Activated T-cell treated with anti-CD3 and anti-CD28 coated beads, Interleukin-2, amount 50 U/mL, for 4 hours (primary cell): ENCODE results near the gene ARSG. TPM values are rescaled to one million over a fixed set of nuclear protein-coding genes. Genes with fewer than 3 reads are reported as not detected.
"Not testable (repeated sequence)": the region's sequence is repeated elsewhere in the genome, so short reads cannot be mapped to it uniquely, and the experiment has no call there.

Source experiments
- ATAC-seq, 2 donors: fragments of 200-7000 bp; cut with Tn5 transposase; one replicate each; pipeline ENCODE4 v1.10.0; 2021
- DNase-seq: peaks from one replicate; pipeline ENCODE4 v3.0.0-alpha.2; 2020
- H3K27me3 Mint-ChIP-seq: one replicate; pipeline ENCODE4 v1.8.0; 2021; ENCODE audit warnings: low read depth, mixed read lengths
- H3K36me3 Mint-ChIP-seq: one replicate; pipeline ENCODE4 v1.8.0; 2022; ENCODE audit warnings: mixed read lengths; ENCODE audit not compliant: insufficient read depth
- H3K4me1 Mint-ChIP-seq: one replicate; pipeline ENCODE4 v1.8.0; 2021; ENCODE audit warnings: low read depth, mixed read lengths
- H3K4me3 Mint-ChIP-seq: one replicate; pipeline ENCODE4 v1.8.0; 2021; ENCODE audit warnings: mild to moderate bottlenecking, moderate library complexity, mixed read lengths
- H3K9me3 Mint-ChIP-seq: one replicate; pipeline ENCODE4 v1.8.0; 2021; ENCODE audit warnings: mixed read lengths
- total RNA-seq, 3 donors: library from RNA; stranded (reverse); gene quantifications; one replicate each; pipeline ENCODE4 v1.2.1, GENCODE V29; 2021

The ARSG gene
- total RNA-seq, 3 donors from 2014 or later: 3.2 to 4.6 (median 4.5) TPM

GRCh38 chr17:68349157-68349556, 57.9 kb downstream of the ARSG start:
- peak; percentile 56 to 58 for ATAC-seq
- Mint-ChIP-seq H3K36me3 (no peaks in the 10 kb centered on the region), H3K27me3 (no peaks in the 10 kb centered on the region), H3K9me3 (no peaks in the 10 kb centered on the region), H3K4me1 (peaks cover 82% of the 10 kb centered on the region), H3K4me3 (peak overlapping the region; percentile 5)
- no peak for DNase-seq

GRCh38 chr17:68351395-68351794, 60.1 kb downstream of the ARSG start:
- H3K36me3 Mint-ChIP-seq: no peaks in the 10 kb centered on the region
- no peaks in the 10 kb centered on the region for H3K9me3 Mint-ChIP-seq
- H3K27me3 Mint-ChIP-seq: no peaks in the 10 kb centered on the region
- DNase-seq: no peak
- H3K4me1 Mint-ChIP-seq: peaks cover 79% of the 10 kb centered on the region
- H3K4me3 Mint-ChIP-seq: no peak overlapping the region
- no peak for ATAC-seq

- H3K4me1 Mint-ChIP-seq: peaks cover 79% of the 10 kb centered on the region
- H3K27me3 Mint-ChIP-seq: no peaks in the 10 kb centered on the region
- DNase-seq: no peak
- H3K4me3 Mint-ChIP-seq: no peak overlapping the region
- H3K9me3 Mint-ChIP-seq: no peaks in the 10 kb centered on the region
- ATAC-seq: no peak
- H3K36me3 Mint-ChIP-seq: no peaks in the 10 kb centered on the region
These were observed 60.7 kb downstream of the ARSG start for GRCh38 chr17:68352041-68352440.

- peaks cover 79% of the 10 kb centered on the region for H3K4me1 Mint-ChIP-seq
- ATAC-seq, H3K9me3 Mint-ChIP-seq, H3K27me3 Mint-ChIP-seq, DNase-seq, H3K4me3 Mint-ChIP-seq, H3K36me3 Mint-ChIP-seq: not testable (repeated sequence)
These were observed 61.4 kb downstream of the ARSG start for GRCh38 chr17:68352671-68353070.

DNA sequence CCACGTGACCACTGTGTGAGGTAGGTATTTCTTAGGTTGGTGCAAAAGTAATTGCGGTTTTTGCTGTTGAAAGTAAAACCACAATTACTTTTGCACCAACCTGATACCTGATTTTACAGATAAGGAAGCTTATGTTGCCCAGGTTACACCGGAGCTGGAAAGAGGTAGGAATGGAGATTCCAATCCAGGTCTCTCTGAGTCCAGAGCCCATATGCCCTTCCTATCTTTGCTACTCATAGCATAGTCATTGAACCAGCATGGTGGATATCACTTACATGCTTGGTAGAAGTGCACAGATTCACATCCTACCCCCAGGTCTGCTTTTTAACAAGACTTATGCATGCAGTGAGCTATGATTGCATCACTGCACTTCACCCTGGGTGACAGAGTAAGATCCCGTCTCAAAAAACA, 61.8 kb downstream of the ARSG start:
- no peak for DNase-seq
- no peak for ATAC-seq
- Mint-ChIP-seq H3K9me3 (no peaks in the 10 kb centered on the region), H3K4me3 (no peak overlapping the region), H3K27me3 (no peaks in the 10 kb centered on the region), H3K36me3 (no peaks in the 10 kb centered on the region), H3K4me1 (peaks cover 77% of the 10 kb centered on the region)

GRCh38 chr17:68354311-68354710, 63.0 kb downstream of the ARSG start:
- H3K36me3 Mint-ChIP-seq, ATAC-seq, DNase-seq, H3K9me3 Mint-ChIP-seq, H3K27me3 Mint-ChIP-seq, H3K4me3 Mint-ChIP-seq: not testable (repeated sequence)
- peaks cover 67% of the 10 kb centered on the region for H3K4me1 Mint-ChIP-seq

DNA sequence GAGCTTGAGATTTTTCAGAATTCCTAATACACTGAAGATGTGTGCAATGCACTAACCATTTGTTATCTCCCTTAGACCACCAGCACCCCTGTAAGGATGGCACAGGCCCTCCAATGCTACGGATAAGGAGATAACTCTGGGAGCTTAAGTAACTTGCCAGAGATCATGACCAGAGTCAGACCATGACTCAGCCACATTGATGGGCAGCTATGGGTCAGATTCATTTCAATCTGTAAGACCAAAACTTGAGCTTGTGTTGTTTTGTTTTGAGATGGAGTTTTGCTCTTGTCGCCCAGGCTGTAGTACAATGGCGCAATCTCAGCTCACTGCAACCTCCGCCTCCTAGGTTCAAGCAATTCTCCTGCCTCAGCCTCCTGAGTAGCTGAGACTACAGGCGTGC, 63.8 kb downstream of the ARSG start:
- not testable (repeated sequence) for H3K36me3 Mint-ChIP-seq, ATAC-seq, DNase-seq, H3K4me3 Mint-ChIP-seq, H3K27me3 Mint-ChIP-seq, H3K9me3 Mint-ChIP-seq
- peaks cover 62% of the 10 kb centered on the region for H3K4me1 Mint-ChIP-seq

GRCh38 chr17:68356520-68356919, 65.2 kb downstream of the ARSG start:
- no peaks in the 10 kb centered on the region for H3K27me3 Mint-ChIP-seq
- H3K4me1 Mint-ChIP-seq: peaks cover 56% of the 10 kb centered on the region
- H3K9me3 Mint-ChIP-seq: no peaks in the 10 kb centered on the region
- peak; percentile 100 for ATAC-seq
- peaks cover 2% of the 10 kb centered on the region for H3K36me3 Mint-ChIP-seq
- peak; percentile 53 for DNase-seq
- peak overlapping the region; percentile 48 for H3K4me3 Mint-ChIP-seq

DNA sequence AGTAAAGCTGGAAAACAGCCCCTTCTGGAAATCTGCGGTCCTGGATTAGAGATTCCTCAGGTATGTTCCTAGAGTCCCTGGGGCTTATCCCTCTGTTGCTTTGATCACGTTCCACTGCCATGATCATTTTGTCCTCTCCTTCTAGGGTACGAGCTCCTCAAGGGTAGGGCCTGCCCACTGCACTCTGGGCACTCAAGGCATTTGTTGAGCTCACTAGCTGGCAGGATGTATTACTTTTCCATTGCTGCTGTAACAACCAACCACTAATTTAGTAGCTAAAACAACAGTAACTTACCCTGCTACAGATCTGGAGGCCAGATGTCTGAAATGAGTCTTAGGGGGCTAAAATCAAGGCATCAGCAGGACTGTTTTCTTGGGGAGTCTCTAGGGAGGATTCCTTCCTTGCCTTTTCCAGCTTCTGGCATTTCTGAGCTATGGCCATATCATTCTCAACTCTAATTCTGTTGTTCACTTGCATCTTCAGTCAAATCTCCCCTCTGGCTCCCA, 65.7 kb downstream of the ARSG start:
- no peaks in the 10 kb centered on the region for H3K27me3 Mint-ChIP-seq
- DNase-seq (no peak), ATAC-seq (peak; percentile 8)
- H3K36me3 Mint-ChIP-seq: peaks cover 2% of the 10 kb centered on the region
- H3K4me3 Mint-ChIP-seq: peak overlapping the region; percentile 48
- no peaks in the 10 kb centered on the region for H3K9me3 Mint-ChIP-seq
- peaks cover 51% of the 10 kb centered on the region for H3K4me1 Mint-ChIP-seq

DNA sequence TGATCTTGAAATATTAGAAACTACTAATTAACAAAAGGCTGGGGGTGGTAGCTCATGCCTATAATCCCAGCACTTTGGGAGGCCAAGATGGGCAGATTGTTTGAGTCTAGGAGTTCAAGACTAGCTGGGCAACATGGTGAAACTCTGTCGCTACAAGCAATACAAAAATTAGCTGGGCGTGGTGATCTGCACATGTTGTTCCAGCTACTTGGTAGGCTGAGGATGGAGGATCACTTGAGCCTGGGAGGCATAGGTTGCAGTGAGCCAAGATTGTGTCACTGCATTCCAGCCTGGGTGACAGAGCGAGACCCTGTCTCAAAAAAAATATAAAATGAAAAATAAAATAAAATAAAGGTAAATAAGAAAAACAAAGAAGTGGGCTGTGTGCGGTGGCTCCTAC, 66.6 kb downstream of the ARSG start:
- DNase-seq (no peak), ATAC-seq (no peak)
- H3K4me3 Mint-ChIP-seq: no peak overlapping the region
- H3K9me3 Mint-ChIP-seq: no peaks in the 10 kb centered on the region
- H3K36me3 Mint-ChIP-seq: peaks cover 4% of the 10 kb centered on the region
- H3K27me3 Mint-ChIP-seq: no peaks in the 10 kb centered on the region
- peaks cover 43% of the 10 kb centered on the region for H3K4me1 Mint-ChIP-seq

DNA sequence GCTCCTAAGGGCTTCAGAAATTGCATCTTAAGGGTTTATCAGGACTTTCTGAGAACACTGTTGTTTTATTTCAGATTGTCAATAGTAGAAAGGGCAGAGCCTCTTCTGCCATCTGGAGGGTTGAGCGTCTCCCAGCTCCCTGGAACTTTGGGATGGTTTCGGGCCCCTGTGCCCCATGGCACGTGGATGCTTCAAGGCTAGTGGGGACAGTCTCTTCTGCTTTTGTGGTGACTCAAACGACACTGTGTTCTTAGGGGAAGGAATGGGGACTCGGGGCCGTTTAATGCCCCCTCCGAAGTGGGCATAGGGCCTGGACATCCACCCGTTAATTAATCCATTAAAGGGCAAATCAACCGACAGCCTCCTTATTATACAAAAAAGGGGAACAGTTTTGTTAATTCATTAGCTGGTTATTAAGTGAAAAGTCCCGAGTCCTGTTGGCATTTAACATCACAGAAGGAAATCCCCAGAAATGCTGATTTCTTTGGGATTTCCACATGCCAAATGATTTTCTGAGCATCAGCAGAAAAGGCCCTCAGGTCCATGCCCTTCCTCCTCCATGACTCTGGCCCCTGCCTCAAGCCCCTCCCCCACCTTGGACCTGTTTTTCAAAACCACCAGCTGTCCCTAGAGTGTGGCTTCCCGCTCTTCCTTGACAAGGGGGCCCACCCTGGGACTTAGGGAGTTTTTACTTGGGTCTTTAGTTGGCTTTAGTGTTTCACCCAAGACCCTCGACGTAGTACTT, 68.7 kb downstream of the ARSG start:
- no peaks in the 10 kb centered on the region for H3K27me3 Mint-ChIP-seq
- H3K4me1 Mint-ChIP-seq: peaks cover 28% of the 10 kb centered on the region
- no peak for ATAC-seq
- DNase-seq: no peak
- peaks cover 14% of the 10 kb centered on the region for H3K36me3 Mint-ChIP-seq
- H3K4me3 Mint-ChIP-seq: no peak overlapping the region
- H3K9me3 Mint-ChIP-seq: no peaks in the 10 kb centered on the region

DNA sequence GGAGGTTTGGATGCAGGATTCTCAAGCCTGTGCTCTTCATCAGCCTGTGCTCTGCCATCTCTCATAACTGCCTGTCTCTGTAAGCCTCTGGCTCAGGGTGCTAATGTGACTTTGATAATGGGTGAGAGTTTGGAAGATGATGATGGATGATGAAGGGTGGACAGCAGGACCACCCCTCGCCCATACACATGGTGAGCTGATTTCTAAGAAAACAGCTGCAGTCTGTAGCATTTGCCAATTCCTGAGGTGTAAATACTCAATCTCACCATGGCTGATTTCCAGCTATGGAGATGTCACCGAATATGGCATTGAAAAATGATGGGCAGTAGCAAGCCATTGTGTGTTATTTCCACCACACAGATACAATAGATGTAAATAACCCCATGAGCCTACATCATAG, 74.2 kb downstream of the ARSG start:
- Mint-ChIP-seq H3K4me3 (no peak overlapping the region), H3K36me3 (peaks cover 17% of the 10 kb centered on the region), H3K4me1 (peaks cover 1% of the 10 kb centered on the region), H3K9me3 (no peaks in the 10 kb centered on the region), H3K27me3 (no peaks in the 10 kb centered on the region)
- ATAC-seq (no peak), DNase-seq (no peak)

GRCh38 chr17:68368387-68368786, 77.1 kb downstream of the ARSG start:
- Mint-ChIP-seq H3K27me3 (no peaks in the 10 kb centered on the region), H3K9me3 (no peaks in the 10 kb centered on the region), H3K4me3 (no peak overlapping the region), H3K36me3 (peaks cover 13% of the 10 kb centered on the region), H3K4me1 (peaks cover 1% of the 10 kb centered on the region)
- no peak for ATAC-seq
- DNase-seq: no peak

GRCh38 chr17:68375566-68375965, 84.3 kb downstream of the ARSG start:
- no peak overlapping the region for H3K4me3 Mint-ChIP-seq
- H3K36me3 Mint-ChIP-seq: peaks cover 3% of the 10 kb centered on the region
- H3K4me1 Mint-ChIP-seq: peaks cover under 1% of the 10 kb centered on the region
- H3K27me3 Mint-ChIP-seq: no peaks in the 10 kb centered on the region
- ATAC-seq (no peak), DNase-seq (no peak)
- no peaks in the 10 kb centered on the region for H3K9me3 Mint-ChIP-seq

GRCh38 chr17:68376178-68376577, 84.9 kb downstream of the ARSG start:
- not testable (repeated sequence) for H3K27me3 Mint-ChIP-seq, ATAC-seq, H3K9me3 Mint-ChIP-seq, H3K4me1 Mint-ChIP-seq, H3K4me3 Mint-ChIP-seq, DNase-seq, H3K36me3 Mint-ChIP-seq
